Large intestine (tissue), 3 donors: ENCODE measurements around the gene ABCC5. TPM values are rescaled to one million over a fixed set of nuclear protein-coding genes. Genes with fewer than 3 reads are reported as not detected.

Experiments
- DNase-seq, 2 donors: peaks; one replicate each; pipeline versions ENCODE4 v3.0.0 to v3.0.0-alpha.2; 2013
- H3K27ac ChIP-seq: one replicate; pipeline ENCODE4 v1.5.1; 2013; ENCODE audit warnings: low read length
- H3K27me3 ChIP-seq: 2 replicates; pipeline ENCODE4 v1.6.1; 2013; ENCODE audit warnings: low read length; ENCODE audit not compliant: control insufficient read depth, insufficient read depth
- H3K36me3 ChIP-seq: 2 replicates; pipeline ENCODE4 v1.6.1; 2013; ENCODE audit warnings: low read length; ENCODE audit not compliant: control insufficient read depth, insufficient read depth
- H3K4me1 ChIP-seq: one replicate; pipeline ENCODE4 v1.6.1; 2013; ENCODE audit warnings: low read length; ENCODE audit not compliant: control insufficient read depth, insufficient read depth
- H3K4me3 ChIP-seq: one replicate; pipeline ENCODE4 v1.5.1; 2013; ENCODE audit warnings: low read length
- H3K9me3 ChIP-seq: one replicate; pipeline ENCODE4 v1.6.1; 2013; ENCODE audit warnings: mild to moderate bottlenecking, low read depth, low read length, moderate library complexity; ENCODE audit not compliant: control insufficient read depth
- WGBS: methylation state at CpG from one replicate; pipeline ENCODE4 v1.1.5; 2013; ENCODE audit warnings: low lambda C conversion rate; ENCODE audit not compliant: insufficient coverage; 5-methylcytosine and 5-hydroxymethylcytosine counted together
- polyA plus RNA-seq: library from polyadenylated mRNA; unstranded; fragments of 120-200 nt; gene quantifications from one replicate; pipeline ENCODE4 v1.2.1, GENCODE V29; 2013

Gene ABCC5
- polyA plus RNA-seq, 1 donor = 23.3 TPM

DNA sequence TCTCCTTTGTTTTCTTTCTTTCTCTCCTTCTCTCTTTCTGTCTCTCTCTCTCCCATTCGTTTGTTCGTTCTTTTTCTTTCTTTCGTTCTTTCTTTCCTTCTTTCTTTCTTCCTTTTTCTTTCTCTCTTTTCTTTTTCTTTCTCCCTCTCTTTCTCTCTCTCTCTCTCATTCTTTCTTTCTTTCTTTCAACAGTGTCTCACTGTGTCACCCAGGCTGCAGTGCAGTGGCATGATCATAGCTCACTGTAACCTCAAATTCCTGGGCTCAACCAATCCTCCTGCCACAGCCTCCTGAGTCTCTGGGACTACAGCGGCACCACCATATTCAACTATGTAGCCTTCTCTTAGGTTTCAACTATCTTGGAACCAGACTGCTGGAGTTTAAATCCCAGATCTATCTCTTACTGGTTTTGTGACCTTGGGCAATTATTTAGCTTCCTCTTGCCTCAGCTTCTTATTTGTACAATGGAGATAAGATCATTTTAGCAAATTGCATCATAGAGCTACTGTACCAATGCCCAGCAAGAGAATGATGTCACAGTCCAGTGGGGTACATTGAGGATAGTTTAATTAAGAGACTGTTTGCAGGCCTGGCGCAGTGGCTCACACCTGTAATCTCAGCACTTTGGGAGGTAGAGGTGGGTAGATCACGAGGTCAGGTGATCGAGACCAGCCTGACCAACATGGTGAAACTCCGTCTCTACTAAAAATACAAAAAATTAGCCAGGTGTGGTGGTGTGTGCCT is 105.7 kb downstream of the ABCC5 start:
- H3K4me1 ChIP-seq = no peaks in the 10 kb centered on the region
- no peaks in the 10 kb centered on the region for H3K27me3 ChIP-seq
- 96% methylated on average over 3 of the region's 8 CpGs for WGBS

DNA sequence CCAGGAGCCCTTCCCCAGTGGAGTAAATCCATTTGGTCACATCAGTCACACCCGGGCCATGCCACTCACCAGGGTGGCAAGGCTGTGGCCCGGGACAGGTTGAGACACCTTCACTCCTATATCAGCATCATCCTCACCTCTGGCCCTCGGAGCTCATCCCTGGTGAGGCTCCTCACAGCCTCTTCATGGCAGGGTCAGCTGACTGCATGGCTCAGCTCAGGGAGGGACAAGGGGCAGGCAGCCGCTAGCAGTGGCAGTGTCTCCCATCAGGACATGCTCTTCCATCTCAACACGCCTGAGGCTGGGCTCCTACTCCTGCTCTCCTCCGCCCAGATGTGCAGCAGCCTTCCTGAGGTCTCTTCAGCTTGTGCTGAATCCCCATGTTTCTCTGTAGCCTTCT is 106.6 kb downstream of the ABCC5 start:
- peaks cover 6% of the 10 kb centered on the region for H3K9me3 ChIP-seq
- H3K4me1 ChIP-seq = no peaks in the 10 kb centered on the region
- no CpG with 5 or more reads among the region's 6 CpGs for WGBS
- DNase-seq = no peak
- H3K36me3 ChIP-seq = no peaks in the 10 kb centered on the region
- no peak overlapping the region for H3K4me3 ChIP-seq
- no peak overlapping the region for H3K27ac ChIP-seq
- no peaks in the 10 kb centered on the region for H3K27me3 ChIP-seq

More for the DNA sequence above, 105.7 kb downstream of the ABCC5 start:
- Histone ChIP-seq H3K36me3 (no peaks in the 10 kb centered on the region), H3K4me3 (no peak overlapping the region), H3K9me3 (peaks cover 6% of the 10 kb centered on the region), H3K27ac (no peak overlapping the region)
- no peak for DNase-seq

DNA sequence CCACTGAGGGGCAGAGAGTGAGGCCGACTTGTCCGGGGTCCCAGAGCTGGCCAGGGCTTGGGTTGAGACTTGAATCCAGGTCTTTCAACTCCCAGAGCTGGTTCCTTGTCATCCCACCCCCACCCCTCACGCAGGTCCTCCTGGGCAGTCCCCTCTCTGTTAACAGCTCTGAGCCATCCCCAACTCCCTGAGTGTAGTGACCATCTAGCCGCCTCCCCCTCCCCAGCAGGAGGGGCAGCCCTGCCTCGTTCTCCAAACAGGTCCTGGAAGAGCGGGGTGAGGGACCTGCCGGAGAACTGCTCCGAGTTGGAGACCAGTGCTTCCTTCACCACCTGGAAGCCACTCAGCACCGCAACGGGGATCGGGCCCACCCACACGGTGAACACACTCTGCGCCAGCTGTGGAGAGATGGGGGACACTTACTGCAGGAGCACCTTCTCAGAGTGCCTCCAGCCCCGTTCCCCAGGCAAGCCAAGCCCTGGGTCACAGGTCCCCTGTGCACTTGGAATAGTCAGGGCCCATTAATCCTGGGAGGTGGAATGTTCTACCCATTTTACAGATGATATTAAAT is 108.6 kb downstream of the ABCC5 start:
- Histone ChIP-seq H3K27me3 (no peaks in the 10 kb centered on the region), H3K27ac (no peak overlapping the region), H3K4me1 (no peaks in the 10 kb centered on the region), H3K36me3 (no peaks in the 10 kb centered on the region), H3K4me3 (no peak overlapping the region), H3K9me3 (peaks cover 4% of the 10 kb centered on the region)
- WGBS = no CpG with 5 or more reads among the region's 14 CpGs
- DNase-seq = no peak

DNA sequence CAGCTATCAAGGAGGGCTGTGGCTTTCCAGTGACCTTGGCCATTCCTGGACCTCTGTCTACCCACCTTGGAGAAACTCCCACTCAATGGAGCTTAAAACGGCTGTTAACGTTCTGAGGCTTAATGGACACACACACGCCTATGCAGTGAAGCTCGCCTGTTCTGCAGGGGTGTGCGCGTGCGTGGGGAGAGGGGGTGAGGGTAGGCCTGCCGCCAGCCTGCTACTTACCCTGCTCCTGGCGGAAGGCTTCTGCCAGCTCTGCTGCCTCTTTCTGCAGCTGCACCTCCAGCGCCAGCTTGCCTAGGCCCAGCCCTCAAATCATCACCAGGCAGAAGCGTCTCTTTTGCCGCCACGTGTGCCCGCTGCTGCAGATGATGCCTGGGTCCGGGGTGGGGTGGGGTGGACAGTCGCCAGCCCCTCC is 109.8 kb downstream of the ABCC5 start:
- H3K27me3 ChIP-seq = no peaks in the 10 kb centered on the region
- no CpG with 5 or more reads among the region's 16 CpGs for WGBS
- no peak for DNase-seq

DNA sequence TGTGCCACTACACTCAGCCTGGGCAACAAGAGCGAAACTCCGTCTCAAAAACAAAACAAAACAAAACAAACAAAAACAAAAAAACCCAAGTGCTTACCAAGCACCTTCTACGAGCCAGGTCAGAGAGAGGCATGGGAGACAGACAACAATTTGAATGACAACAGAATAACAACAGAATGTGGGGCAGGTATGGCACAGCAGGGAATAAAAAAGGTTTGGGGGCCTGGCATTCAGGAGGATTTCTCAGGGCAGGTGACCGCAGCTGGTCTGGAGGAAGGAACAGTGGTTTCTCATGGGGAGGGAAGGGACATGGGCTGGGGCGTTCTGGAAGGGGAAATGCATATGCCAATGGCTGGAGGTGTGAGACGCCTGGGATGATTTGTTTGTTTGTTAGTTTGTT is 110.5 kb downstream of the ABCC5 start:
- Histone ChIP-seq H3K4me1 (no peaks in the 10 kb centered on the region), H3K36me3 (no peaks in the 10 kb centered on the region), H3K27ac (no peak overlapping the region), H3K27me3 (no peaks in the 10 kb centered on the region), H3K9me3 (no peaks in the 10 kb centered on the region), H3K4me3 (no peak overlapping the region)
- WGBS = 60% methylated on average over 1 of the region's 6 CpGs
- DNase-seq = no peak

More for the DNA sequence above, 109.8 kb downstream of the ABCC5 start:
- Histone ChIP-seq H3K4me1 (no peaks in the 10 kb centered on the region), H3K36me3 (no peaks in the 10 kb centered on the region), H3K4me3 (no peak overlapping the region), H3K27ac (no peak overlapping the region), H3K9me3 (no peaks in the 10 kb centered on the region)

DNA sequence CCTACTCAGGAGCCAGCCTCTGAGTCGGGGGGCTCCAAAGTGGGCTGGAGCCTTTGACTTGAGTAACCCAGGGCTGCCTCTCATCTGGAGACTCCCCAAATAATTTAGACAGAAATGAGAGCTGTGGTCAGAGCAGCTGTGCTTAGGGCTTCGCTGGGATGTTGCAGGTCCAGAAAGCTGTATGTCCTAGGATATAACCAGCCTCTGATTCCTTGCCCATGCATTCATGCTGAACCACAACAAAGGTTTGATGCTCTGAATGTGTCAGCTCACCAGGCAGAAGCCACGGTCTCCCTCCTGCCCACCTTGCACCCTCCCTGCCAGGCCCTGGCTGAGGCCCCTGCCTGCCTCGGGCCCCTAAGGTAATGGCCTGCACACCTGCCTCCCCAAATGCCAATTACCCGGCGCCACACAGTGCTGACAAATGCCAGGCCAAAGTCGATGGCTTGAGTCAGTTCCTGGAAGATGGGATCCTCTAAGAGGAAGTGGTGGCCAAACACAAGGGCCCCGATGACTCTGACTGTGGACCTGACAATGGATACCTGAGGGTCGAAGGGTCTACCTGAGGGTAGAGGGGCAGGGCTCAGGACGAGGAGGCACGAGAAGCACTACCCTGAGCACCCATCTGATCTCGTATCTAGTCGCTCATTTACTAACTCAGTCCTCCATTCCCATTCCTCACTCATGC is 111.3 kb downstream of the ABCC5 start:
- no peak for DNase-seq
- no peaks in the 10 kb centered on the region for H3K36me3 ChIP-seq
- H3K9me3 ChIP-seq = no peaks in the 10 kb centered on the region
- H3K27me3 ChIP-seq = no peaks in the 10 kb centered on the region
- H3K4me3 ChIP-seq = no peak overlapping the region
- no peaks in the 10 kb centered on the region for H3K4me1 ChIP-seq
- no peak overlapping the region for H3K27ac ChIP-seq
- no CpG with 5 or more reads among the region's 13 CpGs for WGBS

DNA sequence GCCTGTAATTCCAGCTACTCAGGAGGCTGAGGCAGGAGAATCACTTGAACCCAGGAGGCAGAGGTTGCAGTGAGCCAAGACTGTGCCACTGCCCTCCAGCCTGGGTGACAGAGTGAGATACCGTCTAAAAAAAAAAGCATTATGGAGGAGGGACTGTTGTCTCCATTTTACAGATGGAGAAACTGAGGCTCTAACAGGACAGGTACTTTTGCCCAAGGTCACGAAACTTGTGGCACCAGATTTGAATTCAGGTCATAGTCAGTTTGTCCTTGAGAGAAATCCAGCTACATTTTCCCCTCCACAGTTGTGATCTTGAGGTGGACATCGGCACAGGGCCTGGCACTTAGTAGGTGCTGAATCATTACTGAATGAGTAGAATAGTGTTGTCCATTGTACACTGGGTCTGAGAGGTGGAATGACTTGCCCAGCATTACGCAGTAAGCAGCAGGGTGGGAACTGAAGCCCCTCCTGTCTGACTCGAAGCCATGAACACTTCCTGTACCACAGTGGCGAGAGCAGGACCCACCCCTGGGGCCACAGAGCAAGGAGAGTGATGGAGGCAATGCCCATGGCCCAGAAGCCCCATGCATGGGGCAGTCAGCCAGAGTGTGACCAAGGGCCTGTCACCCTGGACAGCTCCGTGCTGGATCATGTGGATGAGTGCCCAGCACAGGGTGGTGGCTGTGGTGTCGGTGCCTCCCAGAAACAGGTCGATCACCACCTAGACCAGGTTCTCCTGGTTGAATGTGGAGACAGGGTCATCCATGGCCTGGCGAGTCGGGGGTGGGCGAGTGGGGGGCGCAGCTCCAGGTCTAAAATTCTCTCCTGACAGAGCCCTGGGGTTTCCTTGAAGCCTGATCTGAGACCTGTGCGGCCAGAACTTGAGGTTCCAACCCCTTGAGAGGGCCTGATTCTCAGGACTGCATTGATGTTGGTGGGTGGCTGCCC is 112.6 kb downstream of the ABCC5 start:
- Histone ChIP-seq H3K36me3 (no peaks in the 10 kb centered on the region), H3K4me1 (no peaks in the 10 kb centered on the region), H3K4me3 (no peak overlapping the region), H3K9me3 (no peaks in the 10 kb centered on the region), H3K27me3 (no peaks in the 10 kb centered on the region), H3K27ac (no peak overlapping the region)
- WGBS = no CpG with 5 or more reads among the region's 14 CpGs
- no peak for DNase-seq

DNA sequence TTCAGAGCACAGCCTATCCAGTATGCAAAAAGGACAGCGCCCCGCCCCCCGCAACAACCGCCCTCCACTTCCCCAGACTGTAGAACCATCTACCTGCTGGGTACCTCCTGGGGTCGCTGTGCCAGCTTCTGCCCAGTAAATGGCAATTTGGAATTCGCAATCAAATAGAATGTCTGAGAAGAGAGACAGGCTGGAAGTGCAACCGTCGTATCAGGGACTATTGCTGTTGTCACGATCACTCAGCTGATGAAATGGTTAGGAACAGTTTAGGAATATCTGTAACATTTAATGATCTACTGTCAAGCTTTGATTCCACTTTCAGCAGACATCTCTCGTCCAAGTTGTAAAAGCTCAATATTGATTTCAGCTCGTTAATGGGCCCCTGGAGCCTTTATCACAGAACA is 119.7 kb downstream of the ABCC5 start:
- no peak overlapping the region for H3K27ac ChIP-seq
- peaks cover 3% of the 10 kb centered on the region for H3K27me3 ChIP-seq
- no peak for DNase-seq
- H3K9me3 ChIP-seq = no peaks in the 10 kb centered on the region
- H3K4me3 ChIP-seq = no peak overlapping the region
- H3K4me1 ChIP-seq = peaks cover under 1% of the 10 kb centered on the region
- WGBS = no CpG with 5 or more reads among the region's 11 CpGs
- no peaks in the 10 kb centered on the region for H3K36me3 ChIP-seq

DNA sequence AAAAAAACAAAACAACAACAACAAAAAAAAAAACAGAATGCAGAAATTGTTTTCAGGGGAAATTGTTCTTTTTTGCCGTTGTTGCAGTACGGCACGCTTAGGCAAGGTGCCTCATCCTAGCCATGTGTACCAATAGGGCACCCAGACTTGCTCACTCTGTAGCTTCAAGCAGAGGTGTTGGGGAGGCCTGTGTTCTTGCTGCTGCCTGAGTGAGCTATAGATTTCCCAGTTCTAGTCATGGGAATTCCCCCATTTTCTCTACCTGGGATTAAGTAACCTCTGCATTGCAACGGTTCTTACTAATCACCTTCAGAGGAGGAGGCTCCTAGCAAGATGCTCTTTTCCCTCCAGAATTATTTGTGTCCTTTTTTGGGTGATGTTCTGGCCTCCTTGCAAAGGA is 120.1 kb downstream of the ABCC5 start:
- H3K4me3 ChIP-seq = no peak overlapping the region
- no peak for DNase-seq
- H3K27me3 ChIP-seq = peaks cover 3% of the 10 kb centered on the region
- no CpG with 5 or more reads among the region's 4 CpGs for WGBS
- peaks cover 5% of the 10 kb centered on the region for H3K4me1 ChIP-seq
- H3K27ac ChIP-seq = no peak overlapping the region
- no peaks in the 10 kb centered on the region for H3K36me3 ChIP-seq
- no peaks in the 10 kb centered on the region for H3K9me3 ChIP-seq

DNA sequence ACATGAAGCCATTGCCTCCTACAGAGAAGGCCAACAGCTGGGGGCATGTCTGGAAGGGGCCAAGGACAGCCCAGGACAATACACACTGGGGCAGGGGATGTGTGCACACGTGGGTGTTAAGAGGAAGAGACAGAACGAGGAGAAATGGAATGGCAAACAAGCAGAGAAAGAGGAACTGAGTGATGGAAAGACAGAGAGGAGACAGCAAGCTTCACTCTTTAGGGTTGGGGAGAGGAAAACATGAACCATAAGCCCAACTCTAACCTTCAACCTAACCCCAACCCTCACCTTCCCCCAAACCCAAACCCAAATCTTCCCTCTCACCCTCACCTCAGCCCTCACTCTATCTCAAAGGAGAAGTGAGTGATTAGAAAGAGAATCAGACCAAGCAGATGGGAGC is 121.1 kb downstream of the ABCC5 start:
- WGBS = 40% methylated on average over 1 of the region's 2 CpGs
- H3K27me3 ChIP-seq = peaks cover 3% of the 10 kb centered on the region
- no peaks in the 10 kb centered on the region for H3K36me3 ChIP-seq
- H3K27ac ChIP-seq = no peak overlapping the region
- no peaks in the 10 kb centered on the region for H3K9me3 ChIP-seq
- DNase-seq = no peak
- H3K4me3 ChIP-seq = no peak overlapping the region
- peaks cover 7% of the 10 kb centered on the region for H3K4me1 ChIP-seq
